Endothelial cell of umbilical vein (primary cell): ENCODE measurements around the gene CYB5R2. TPM values are rescaled to one million over a fixed set of nuclear protein-coding genes. Genes with fewer than 3 reads are reported as not detected.

Source experiments
- BruUV-seq: library from RNA; stranded (reverse); fragments of 400-500 nt; replicated peaks from 2 replicates; lab custom pipeline; 2021; lab: Mats Ljungman, UMichigan
- CTCF ChIA-PET: fragments of 300-600, 350-600 bp; sonication (Branson Sonifier 250); formaldehyde crosslinking; loops from one replicate; lab custom pipeline; 2021; ENCODE audit warnings: antibody characterized with exemption, inconsistent platforms; lab: Charles Lee
- POLR2A ChIA-PET: fragments of 300-600, 350-600 bp; sonication (Branson Sonifier 250); formaldehyde crosslinking; loops from one replicate; lab custom pipeline; 2021; ENCODE audit warnings: antibody characterized with exemption, inconsistent platforms; lab: Charles Lee
- DNase-seq: peaks from one replicate; pipeline ENCODE4 v3.0.0-alpha.2; 2011; ENCODE audit warnings: low read depth, low spot score
- FAIRE-seq: peaks from 2 replicates; lab custom pipeline; 2011; peaks lifted over from hg19 to GRCh38; lab: Jason Lieb, UNC
- H2AFZ ChIP-seq: 2 replicates; pipeline ENCODE4 v1.6.0; 2012; ENCODE audit warnings: low read depth, low read length, control low read depth, inconsistent platforms
- H3K27ac ChIP-seq: 2 replicates; pipeline ENCODE4 v1.5.1; 2011; ENCODE audit warnings: low read depth, mild to moderate bottlenecking, control low read depth, low read length, moderate library complexity; ENCODE audit not compliant: insufficient read depth
- H3K27me3 ChIP-seq, 2 experiments: 2 replicates each; pipeline versions ENCODE4 v1.6.0 to v1.6.1; 2011; ENCODE audit warnings: low read length in 2 of 2, mixed read lengths in 1 of 2; ENCODE audit not compliant: control insufficient read depth in 2 of 2, insufficient read depth in 2 of 2
- H3K36me3 ChIP-seq, 2 experiments: 2 replicates in 1 of 2; 3 replicates in 1 of 2; pipeline ENCODE4 v1.5.1; 2011; ENCODE audit warnings: low read length in 2 of 2, mild to moderate bottlenecking in 1 of 2, moderate library complexity in 1 of 2; ENCODE audit not compliant: control insufficient read depth in 2 of 2, insufficient read depth in 2 of 2; ENCODE audit errors: extremely low read depth in 1 of 2
- H3K4me1 ChIP-seq: 3 replicates; pipeline ENCODE4 v1.5.1; 2011; ENCODE audit warnings: mild to moderate bottlenecking, low read length; ENCODE audit not compliant: control insufficient read depth, insufficient read depth; ENCODE audit errors: extremely low read depth
- H3K4me2 ChIP-seq: 2 replicates; pipeline ENCODE4 v1.6.1; 2011; ENCODE audit warnings: low read length, control low read depth, mixed read lengths; ENCODE audit not compliant: insufficient read depth
- H3K4me3 ChIP-seq, 3 experiments: fragments of 200-600 bp in 1 of 3; sonication (generic), shearing (Covaris generic) in 1 of 3; replicated peaks in 1 of 3; 2 replicates each; pipeline ENCODE4 v1.5.1; 2011 to 2016; ENCODE audit warnings: control low read depth in 3 of 3, low read length in 3 of 3, mild to moderate bottlenecking in 2 of 3, inconsistent platforms in 1 of 3, low read depth in 1 of 3, moderate library complexity in 1 of 3; ENCODE audit not compliant: insufficient read depth in 1 of 3
- H3K79me2 ChIP-seq: 2 replicates; pipeline ENCODE4 v1.6.0; 2012; ENCODE audit warnings: low read length, inconsistent platforms; ENCODE audit not compliant: control insufficient read depth, insufficient read depth
- H3K9ac ChIP-seq: replicated peaks from 2 replicates; pipeline ENCODE3; 2011; ENCODE audit warnings: low read length, control low read depth; ENCODE audit not compliant: insufficient read depth; ENCODE audit errors: extremely low read depth
- H3K9me1 ChIP-seq: replicated peaks from 3 replicates; pipeline ENCODE4 v1.6.0; 2011; ENCODE audit warnings: mild to moderate bottlenecking, low read length; ENCODE audit not compliant: control insufficient read depth, insufficient read depth; ENCODE audit errors: extremely low read depth
- H3K9me3 ChIP-seq: replicated peaks from 2 replicates; pipeline ENCODE4 v1.5.1; 2012; ENCODE audit warnings: low read length, inconsistent platforms; ENCODE audit not compliant: control insufficient read depth, insufficient read depth
- H4K20me1 ChIP-seq: replicated peaks from 2 replicates; pipeline ENCODE3; 2011; ENCODE audit warnings: mild to moderate bottlenecking, low read length; ENCODE audit not compliant: control insufficient read depth, insufficient read depth; ENCODE audit errors: extremely low read depth
- EZH2 ChIP-seq: IDR thresholded peaks from 2 replicates; pipeline ENCODE4 v1.6.1; 2012; ENCODE audit warnings: borderline replicate concordance, low read depth, mild to moderate bottlenecking, moderate library complexity, low read length, inconsistent platforms; ENCODE audit not compliant: severe bottlenecking
- FOS ChIP-seq: IDR thresholded peaks from 2 replicates; pipeline ENCODE4 v1.6.1; 2011; ENCODE audit warnings: mild to moderate bottlenecking, low read length, moderate library complexity, borderline replicate concordance; ENCODE audit not compliant: insufficient read depth
- GATA2 ChIP-seq: IDR thresholded peaks from 2 replicates; pipeline ENCODE4 v1.7.0; 2011; ENCODE audit warnings: low read depth, mild to moderate bottlenecking, moderate library complexity, mixed read lengths, low read length; ENCODE audit not compliant: insufficient read length, insufficient read depth
- JUN ChIP-seq: IDR thresholded peaks from 2 replicates; pipeline ENCODE4 v1.6.1; 2011; ENCODE audit warnings: borderline replicate concordance, low read depth; ENCODE audit not compliant: insufficient read length, insufficient read depth
- MYC ChIP-seq: IDR thresholded peaks from one replicate; pipeline ENCODE4 v1.6.1; 2011; ENCODE audit warnings: mild to moderate bottlenecking, low read depth, low read length
- POLR2A ChIP-seq: IDR thresholded peaks from 2 replicates; pipeline ENCODE4 v1.6.1; 2012; ENCODE audit warnings: low read depth, mild to moderate bottlenecking, control low read depth, low read length
- POLR2AphosphoS5 ChIP-seq: IDR thresholded peaks from 2 replicates; pipeline ENCODE4 v1.6.1; 2012; ENCODE audit warnings: low read depth, mild to moderate bottlenecking, control low read depth, low read length, moderate library complexity; ENCODE audit not compliant: insufficient read depth
- dilution Hi-C: fragments of 300-500 bp; cut with MboI; formaldehyde crosslinking; loops from one replicate; pipeline ENCODE4 v1.15.0; 2019; ENCODE audit warnings: low sequenced_read_pairs; ENCODE audit not compliant: extremely low pct_ligation_motif_present
- intact Hi-C: fragments of 100-400 bp; cut with micrococcal nuclease; formaldehyde crosslinking; loops from one replicate; pipeline ENCODE4 v1.10.0; 2022
- polyA plus RNA-seq, 4 experiments: library from polyadenylated mRNA; depleted of rRNA in 3 of 4; stranded (reverse) in 3 of 4; unstranded in 1 of 4; fragments of >200 nt; gene quantifications; 2 replicates each; pipeline versions ENCODE4 v1.2.1 to v1.2.3, GENCODE V29; 2011 to 2012; ENCODE audit warnings: missing spikeins in 1 of 4
- total RNA-seq: library from RNA; stranded (reverse); gene quantifications from 2 replicates; pipeline ENCODE4 v1.2.3, GENCODE V29; 2021
- TF ChIP-seq, protein P1 (sequence below): IDR thresholded peaks from 2 replicates; pipeline ENCODE4 v1.6.1; 2011; ENCODE audit not compliant: insufficient read depth, insufficient read length
- TF ChIP-seq, protein P2 (sequence below), 2 donors: IDR thresholded peaks; 1 replicate in 1 of 2; 2 replicates in 1 of 2; pipeline ENCODE4 v1.5.1; 2011; ENCODE audit warnings: low read length in 2 of 2, mild to moderate bottlenecking in 2 of 2, moderate library complexity in 2 of 2, control low read depth in 1 of 2, inconsistent platforms in 1 of 2, low read depth in 1 of 2; ENCODE audit not compliant: insufficient read depth in 1 of 2; ENCODE audit errors: extremely low read depth in 1 of 2

CYB5R2 gene
- total and polyA plus RNA-seq, 2 donors (not counting 3 experiments of a cell fraction or from before 2014, with no cell fraction given), result 4.8 to 5.0 TPM

DNA sequence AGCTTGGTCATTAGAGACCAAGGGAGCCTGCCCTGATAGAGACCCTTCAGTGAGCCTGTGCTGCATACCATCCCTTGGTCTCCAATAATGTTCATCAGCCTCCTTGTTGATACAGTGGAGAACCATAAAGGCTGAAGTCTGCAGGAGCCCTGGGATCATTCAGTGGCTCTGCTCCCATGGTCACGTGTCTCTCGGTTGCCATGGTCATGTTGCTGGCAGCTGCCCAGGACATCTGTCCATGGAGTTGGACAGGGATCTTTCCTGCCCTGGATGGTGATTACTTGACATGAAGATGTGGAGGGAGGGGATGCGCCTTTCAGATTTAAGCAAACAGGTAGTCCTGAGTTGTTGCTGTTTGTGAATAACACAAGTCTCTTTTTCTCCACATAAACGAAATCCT, 38.2 kb downstream of the CYB5R2 start:
- no peaks in the 10 kb centered on the region for H3K9me3 ChIP-seq
- CTCF ChIA-PET, result interaction anchor here (0.8 kb wide), 1 partner anchor 63 kb away, joined by 5 read pairs; no protein-coding TSS in a partner anchor
- no peak overlapping the region for H3K4me2 ChIP-seq
- H4K20me1 ChIP-seq, result no peaks in the 10 kb centered on the region
- no peak overlapping the region for H3K27ac ChIP-seq
- no peak for FAIRE-seq
- BruUV-seq, result no TSS peak
- no peaks in the 10 kb centered on the region for H3K79me2 ChIP-seq
- DNase-seq, result no peak
- TF ChIP-seq, protein P1, sequence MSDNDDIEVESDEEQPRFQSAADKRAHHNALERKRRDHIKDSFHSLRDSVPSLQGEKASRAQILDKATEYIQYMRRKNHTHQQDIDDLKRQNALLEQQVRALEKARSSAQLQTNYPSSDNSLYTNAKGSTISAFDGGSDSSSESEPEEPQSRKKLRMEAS, result no peak
- TF ChIP-seq FOS (no peak), GATA2 (no peak), POLR2AphosphoS5 (no peak), EZH2 (no peak), MYC (no peak), POLR2A (no peak), JUN (no peak)
- TF ChIP-seq, protein P2, sequence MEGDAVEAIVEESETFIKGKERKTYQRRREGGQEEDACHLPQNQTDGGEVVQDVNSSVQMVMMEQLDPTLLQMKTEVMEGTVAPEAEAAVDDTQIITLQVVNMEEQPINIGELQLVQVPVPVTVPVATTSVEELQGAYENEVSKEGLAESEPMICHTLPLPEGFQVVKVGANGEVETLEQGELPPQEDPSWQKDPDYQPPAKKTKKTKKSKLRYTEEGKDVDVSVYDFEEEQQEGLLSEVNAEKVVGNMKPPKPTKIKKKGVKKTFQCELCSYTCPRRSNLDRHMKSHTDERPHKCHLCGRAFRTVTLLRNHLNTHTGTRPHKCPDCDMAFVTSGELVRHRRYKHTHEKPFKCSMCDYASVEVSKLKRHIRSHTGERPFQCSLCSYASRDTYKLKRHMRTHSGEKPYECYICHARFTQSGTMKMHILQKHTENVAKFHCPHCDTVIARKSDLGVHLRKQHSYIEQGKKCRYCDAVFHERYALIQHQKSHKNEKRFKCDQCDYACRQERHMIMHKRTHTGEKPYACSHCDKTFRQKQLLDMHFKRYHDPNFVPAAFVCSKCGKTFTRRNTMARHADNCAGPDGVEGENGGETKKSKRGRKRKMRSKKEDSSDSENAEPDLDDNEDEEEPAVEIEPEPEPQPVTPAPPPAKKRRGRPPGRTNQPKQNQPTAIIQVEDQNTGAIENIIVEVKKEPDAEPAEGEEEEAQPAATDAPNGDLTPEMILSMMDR (IDR thresholded peaks at IDR 0.05; ENCODE audit: extremely low read depth in 1 of 2, insufficient read depth in 1 of 2, low read depth in 1 of 2, low read length in 2 of 2), result no peak
- no peak overlapping the region for H3K9ac ChIP-seq
- peaks cover 10% of the 10 kb centered on the region for H3K4me1 ChIP-seq
- no peak overlapping the region for H3K4me3 ChIP-seq
- dilution Hi-C loops (no loop called here), intact Hi-C loops (no loop called here)
- no peaks in the 10 kb centered on the region for H3K9me1 ChIP-seq
- POLR2A ChIA-PET, result no interaction called here
- H3K27me3 ChIP-seq, result no peaks in the 10 kb centered on the region
- no peak overlapping the region for H2AFZ ChIP-seq
- H3K36me3 ChIP-seq, result no peaks in the 10 kb centered on the region
